ENCODE measurements around the gene COX8C. TPM values are rescaled to one million over a fixed set of nuclear protein-coding genes. Genes with fewer than 3 reads are reported as not detected.
A peak's percentile ranks its signal among the peaks of the same experiment; 100 is the strongest.

The COX8C gene
- polyA plus RNA-seq, 3 donors, result not detected

DNA sequence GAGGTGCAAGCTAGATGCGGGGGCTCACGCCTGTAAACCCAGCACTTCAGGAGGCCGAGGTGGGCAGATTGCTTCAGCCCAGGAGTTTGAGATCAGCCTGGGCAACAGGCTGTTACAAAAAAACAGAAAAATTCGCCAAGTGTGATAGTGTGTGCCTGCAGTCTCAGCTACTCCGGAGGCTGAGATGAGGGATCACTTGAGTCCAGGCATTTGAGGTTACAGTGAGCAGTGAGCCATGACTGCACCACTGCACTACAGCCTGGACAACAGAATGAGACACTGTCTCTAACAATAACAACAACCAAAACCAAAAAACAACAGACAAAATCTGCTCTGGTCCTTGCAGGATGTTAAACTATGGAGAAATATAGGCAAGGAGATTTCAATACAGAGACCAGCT is 28.1 kb upstream of the COX8C start:
- peaks cover 0 to 3% (median 0%) of the 10 kb centered on the region in 7 donors for H3K9me3 Mint-ChIP-seq
- Histone ChIP-seq H3K79me2 (ENCODE audit: insufficient read depth, low read length) (peaks cover 96% of the 10 kb centered on the region), H3K9ac (ENCODE audit: insufficient read depth, low read length, poor library complexity, severe bottlenecking) (no peak overlapping the region), H3K27me3 (ENCODE audit: control insufficient read depth in 2 of 2, insufficient read depth in 2 of 2, low read length in 2 of 2) (no peaks in the 10 kb centered on the region), H2AFZ (ENCODE audit: insufficient read depth, low read depth, low read length, poor library complexity, severe bottlenecking) (no peak overlapping the region), H3K4me1 (ENCODE audit: control insufficient read depth in 1 of 2, insufficient read depth in 2 of 2, low read length in 2 of 2) (peaks cover 29 to 41% of the 10 kb centered on the region in 2 donors), H4K20me1 (ENCODE audit: insufficient read depth, low read length) (peaks cover 98% of the 10 kb centered on the region), H3K4me2 (replicated peaks; ENCODE audit: extremely low read depth, low read length, poor library complexity, severe bottlenecking) (no peak overlapping the region), H3K9me3 (replicated peaks in 1 of 2; ENCODE audit: control insufficient read depth in 1 of 2, insufficient read depth in 1 of 2, low read length in 2 of 2) (no peaks in the 10 kb centered on the region), H3K4me3 (replicated peaks in 1 of 3; ENCODE audit: low read depth in 2 of 3, low read length in 3 of 3) (no peak overlapping the region), H3K27ac (ENCODE audit: low read depth in 1 of 2, low read length in 2 of 2) (peak overlapping the region in 1 of 2 donors; percentile 57), H3K36me3 (replicated peaks in 1 of 2; ENCODE audit: control insufficient read depth in 1 of 2, insufficient read depth in 2 of 2, low read length in 2 of 2) (peaks cover 0 to 13% of the 10 kb centered on the region in 2 donors)
- H3K4me3 Mint-ChIP-seq, result no peak overlapping the region
- H3K4me1 Mint-ChIP-seq, result peaks cover 51% of the 10 kb centered on the region
- peaks cover 5 to 12% of the 10 kb centered on the region in 2 donors for H3K36me3 Mint-ChIP-seq
- H3K27ac Mint-ChIP-seq, result peak overlapping the region in 4 of 7 donors; percentile 0 to 72 (median 36)
- no peak for DNase-seq
- intact Hi-C loops (cut with micrococcal nuclease), result no loop called here
- 92% methylated on average over 5 of the region's 5 CpGs for WGBS (ENCODE audit: insufficient coverage)
- H3K27me3 Mint-ChIP-seq (ENCODE audit: low read depth in 3 of 3), result no peaks in the 10 kb centered on the region
- no peak for TF ChIP-seq CTCF (IDR thresholded peaks at IDR 0.05)

DNA sequence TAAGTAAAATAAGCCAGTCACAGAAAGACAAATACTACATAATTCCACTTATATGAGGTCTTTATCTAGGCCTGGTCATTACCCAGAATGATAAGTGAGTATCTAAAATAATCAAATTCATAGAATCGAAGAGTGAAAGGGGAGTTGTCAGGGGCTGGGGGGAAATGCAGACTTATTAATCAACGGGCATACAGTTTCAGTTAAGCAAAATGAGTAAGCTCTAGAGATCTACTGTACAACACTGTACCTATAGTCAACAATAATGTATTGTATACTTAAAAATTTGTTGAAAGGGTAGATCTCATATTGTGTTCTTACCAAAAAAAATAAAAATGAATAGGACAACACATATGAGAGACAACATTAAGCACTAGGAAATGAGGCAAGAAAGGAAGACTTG is 27.5 kb upstream of the COX8C start:
- H4K20me1 ChIP-seq (ENCODE audit: insufficient read depth, low read length), result peaks cover 100% of the 10 kb centered on the region
- Mint-ChIP-seq H3K27ac (peak overlapping the region in 3 of 7 donors; percentile 4 to 72 (median 8)), H3K36me3 (peaks cover 6 to 16% of the 10 kb centered on the region in 2 donors), H3K27me3 (ENCODE audit: low read depth in 3 of 3) (no peaks in the 10 kb centered on the region), H3K4me3 (no peak overlapping the region), H3K9me3 (peaks cover 0 to 3% (median 0%) of the 10 kb centered on the region in 7 donors), H3K4me1 (peaks cover 57% of the 10 kb centered on the region)
- no peak overlapping the region for H2AFZ ChIP-seq (ENCODE audit: insufficient read depth, low read depth, low read length, poor library complexity, severe bottlenecking)
- no peaks in the 10 kb centered on the region for H3K9me3 ChIP-seq (replicated peaks in 1 of 2; ENCODE audit: control insufficient read depth in 1 of 2, insufficient read depth in 1 of 2, low read length in 2 of 2)
- no peak for TF ChIP-seq CTCF (IDR thresholded peaks at IDR 0.05)
- no peak overlapping the region for H3K4me2 ChIP-seq (replicated peaks; ENCODE audit: extremely low read depth, low read length, poor library complexity, severe bottlenecking)
- peaks cover 34 to 41% of the 10 kb centered on the region in 2 donors for H3K4me1 ChIP-seq (ENCODE audit: control insufficient read depth in 1 of 2, insufficient read depth in 2 of 2, low read length in 2 of 2)
- H3K36me3 ChIP-seq (replicated peaks in 1 of 2; ENCODE audit: control insufficient read depth in 1 of 2, insufficient read depth in 2 of 2, low read length in 2 of 2), result peaks cover 0 to 13% of the 10 kb centered on the region in 2 donors
- no peak overlapping the region for H3K9ac ChIP-seq (ENCODE audit: insufficient read depth, low read length, poor library complexity, severe bottlenecking)
- H3K27me3 ChIP-seq (ENCODE audit: control insufficient read depth in 2 of 2, insufficient read depth in 2 of 2, low read length in 2 of 2), result no peaks in the 10 kb centered on the region
- H3K79me2 ChIP-seq (ENCODE audit: insufficient read depth, low read length), result peaks cover 96% of the 10 kb centered on the region
- no CpG with 5 or more reads among the region's 2 CpGs for WGBS (ENCODE audit: insufficient coverage)
- no peak for DNase-seq
- H3K4me3 ChIP-seq (replicated peaks in 1 of 3; ENCODE audit: low read depth in 2 of 3, low read length in 3 of 3), result no peak overlapping the region
- H3K27ac ChIP-seq (ENCODE audit: low read depth in 1 of 2, low read length in 2 of 2), result peak overlapping the region in 1 of 2 donors; percentile 33
- intact Hi-C loops (cut with micrococcal nuclease), result no loop called here
